ENCODE results near the gene SLC8A3.

The SLC8A3 gene

DNA sequence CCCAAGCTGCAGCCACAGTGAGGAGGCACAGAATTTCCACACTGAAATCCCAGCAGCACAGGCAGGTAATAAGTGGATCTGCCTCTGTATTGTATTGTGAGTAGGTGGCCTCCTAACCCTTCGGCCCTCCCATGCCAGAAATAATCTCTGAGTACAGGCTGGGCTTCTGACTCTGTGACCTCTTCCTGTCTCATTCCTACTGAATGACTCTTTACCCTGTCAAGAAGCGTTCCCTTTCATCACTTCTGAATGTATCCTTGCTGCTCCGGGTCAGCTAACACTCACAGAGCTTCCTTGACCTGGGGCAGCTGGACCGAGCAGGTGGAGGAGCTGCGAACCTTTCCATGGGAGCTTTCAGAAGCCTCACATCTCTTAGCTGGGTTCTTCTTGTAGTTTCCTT is 119.6 kb downstream of the SLC8A3 start:
- DNase-seq (ENCODE audit: low read depth in 2 of 2): no peak

GRCh38 chr14:70067810-70068209 is 120.9 kb downstream of the SLC8A3 start:
- DNase-seq (ENCODE audit: low read depth in 2 of 2): no peak

GRCh38 chr14:70064136-70064865 is 124.5 kb downstream of the SLC8A3 start:
- DNase-seq (ENCODE audit: low read depth in 2 of 2): no peak

DNA sequence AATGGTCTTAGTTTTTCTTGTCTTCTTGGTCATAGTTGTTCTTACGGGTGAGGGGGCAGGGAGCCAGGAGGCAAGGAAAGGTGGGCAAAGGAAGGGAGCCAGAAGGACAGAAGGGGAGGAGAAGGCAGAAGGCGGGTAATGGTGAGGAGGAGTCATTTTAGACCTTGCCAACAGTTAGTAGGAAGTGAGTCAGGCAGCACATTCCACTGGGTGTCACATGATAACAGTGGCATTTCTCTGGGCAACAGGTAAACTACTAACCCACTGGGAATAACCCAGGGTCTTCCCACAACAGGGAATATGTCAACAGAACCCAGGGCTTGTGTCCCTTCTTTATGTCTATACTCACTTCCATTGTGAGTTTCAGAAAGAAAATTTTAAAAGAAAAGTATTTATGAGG is 127.6 kb downstream of the SLC8A3 start:
- DNase-seq (ENCODE audit: low read depth in 2 of 2): no peak

- no peak for DNase-seq (ENCODE audit: low read depth in 2 of 2)
Measured at GRCh38 chr14:70059545-70059944, 129.2 kb downstream of the SLC8A3 start.

DNA sequence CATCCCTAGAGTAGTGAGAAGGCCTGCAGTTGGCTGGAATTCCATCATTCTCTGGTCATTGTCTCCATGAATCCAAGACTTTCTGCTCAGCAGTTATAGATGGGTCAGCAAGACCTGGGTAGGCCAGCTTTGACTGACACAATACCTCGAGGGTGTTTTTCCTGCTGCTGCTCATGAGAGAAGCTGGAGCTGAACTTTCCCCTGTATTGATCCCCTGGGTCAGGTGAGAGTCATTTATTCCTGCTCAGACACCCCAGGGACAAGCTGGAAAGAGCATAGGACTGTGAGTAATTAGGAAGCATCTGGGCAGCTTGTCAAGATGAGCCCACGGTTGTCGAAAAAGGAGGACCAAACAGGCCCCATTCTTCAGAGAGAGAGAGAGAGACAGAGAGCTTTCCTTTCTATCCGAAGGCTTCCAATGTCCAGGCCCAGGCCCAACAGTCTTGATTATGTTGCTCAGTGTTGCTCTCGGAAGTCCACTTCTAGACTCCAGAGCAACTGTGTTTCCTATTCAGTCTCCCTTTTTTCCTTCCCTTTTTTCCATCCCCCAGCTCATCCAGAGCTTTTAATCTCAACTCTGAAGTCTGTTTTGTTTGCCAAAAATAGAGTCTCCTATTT is 131.1 kb downstream of the SLC8A3 start:
- DNase-seq (ENCODE audit: low read depth in 2 of 2): no peak

DNA sequence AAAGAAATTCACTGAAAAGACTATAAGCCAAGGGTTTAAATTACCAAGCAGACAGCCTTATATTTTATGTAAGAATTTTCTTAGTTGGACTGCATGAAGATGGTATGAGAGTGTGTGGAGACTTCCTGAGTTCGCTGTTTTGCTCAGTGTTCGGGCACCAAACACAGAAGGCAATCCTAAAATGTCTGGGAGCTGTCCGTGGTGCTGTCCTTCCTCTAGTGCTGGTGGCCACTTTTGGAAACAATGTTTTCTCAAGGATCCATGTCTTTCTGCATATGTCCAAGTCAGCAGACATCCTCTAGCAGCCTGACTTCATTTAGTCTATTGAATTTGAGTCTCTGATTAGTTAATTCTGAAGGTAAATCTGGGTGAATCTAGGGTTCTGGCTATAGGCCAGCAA is 135.8 kb downstream of the SLC8A3 start:
- no peak for DNase-seq (ENCODE audit: low read depth in 2 of 2)

DNA sequence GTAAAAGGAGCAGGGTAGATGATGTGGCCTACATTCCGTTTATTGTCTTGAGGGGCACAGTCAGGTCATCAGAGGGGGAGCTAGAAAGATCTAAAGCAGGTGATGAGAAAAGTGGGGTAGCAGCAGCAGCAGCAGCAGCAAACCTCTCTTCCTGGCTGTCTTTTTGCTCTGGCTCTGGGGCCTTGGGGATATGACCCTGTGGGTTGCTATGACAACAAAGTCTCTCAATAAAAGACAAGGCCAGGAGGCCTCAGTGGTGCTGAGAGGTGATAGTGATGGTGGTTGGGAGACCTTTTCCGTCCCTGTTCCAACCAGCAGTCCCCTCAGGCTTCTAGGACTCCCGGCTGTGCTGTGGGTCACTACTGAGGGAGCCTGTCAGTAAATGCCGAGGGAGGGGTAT is 138.6 kb downstream of the SLC8A3 start:
- DNase-seq (ENCODE audit: low read depth in 2 of 2): no peak

DNA sequence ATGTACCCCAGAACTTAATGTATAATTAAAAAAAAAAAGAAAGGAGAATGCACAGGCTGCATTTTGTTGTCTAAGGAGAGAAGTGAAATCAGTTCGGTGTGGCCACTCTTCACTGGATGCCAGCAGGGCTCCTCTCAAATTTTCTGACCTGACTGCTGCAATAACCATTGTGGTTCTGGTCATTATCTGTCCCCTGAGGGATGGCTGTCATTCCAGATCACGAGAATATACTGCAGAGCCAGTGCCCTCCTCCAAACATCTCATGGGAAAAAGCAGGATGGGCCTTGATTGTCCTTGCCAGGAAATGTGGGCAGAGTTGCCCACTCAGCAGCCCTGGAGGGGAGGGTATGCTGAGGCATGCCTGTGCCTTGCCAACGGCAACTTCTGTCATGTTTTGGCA is 139.1 kb downstream of the SLC8A3 start:
- no peak for DNase-seq (ENCODE audit: low read depth in 2 of 2)

- no peak for DNase-seq (ENCODE audit: low read depth in 2 of 2)
Measured at GRCh38 chr14:70048313-70048654, 140.5 kb downstream of the SLC8A3 start.

- no peak for DNase-seq (ENCODE audit: low read depth in 2 of 2)
Measured at GRCh38 chr14:70047598-70048312, 141.0 kb downstream of the SLC8A3 start.

- DNase-seq (ENCODE audit: low read depth in 2 of 2): no peak
Measured at GRCh38 chr14:70045844-70046535, 142.8 kb downstream of the SLC8A3 start.

DNA sequence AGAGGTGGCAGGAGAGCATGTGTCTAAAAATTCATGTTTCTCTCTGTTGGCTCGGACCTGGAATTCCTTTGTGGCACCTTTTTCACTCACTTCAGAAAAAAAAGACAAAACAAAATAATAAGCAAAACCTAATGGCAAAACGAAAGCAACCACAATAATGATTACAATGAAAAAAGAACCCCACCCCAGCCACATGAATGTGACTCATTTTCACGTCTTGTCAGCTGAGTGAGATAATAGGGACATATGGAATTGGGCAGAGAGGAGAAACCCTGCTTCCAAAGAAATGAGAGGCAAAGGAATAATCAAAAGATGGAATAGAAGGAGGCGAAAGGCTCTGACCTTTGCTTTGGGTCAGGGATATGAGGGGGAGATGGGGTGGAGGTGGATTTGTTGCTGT is 143.4 kb downstream of the SLC8A3 start:
- no peak for DNase-seq (ENCODE audit: low read depth in 2 of 2)

- no peak for DNase-seq (ENCODE audit: low read depth in 2 of 2)
Measured at GRCh38 chr14:70043001-70043400, 145.8 kb downstream of the SLC8A3 start.

DNA sequence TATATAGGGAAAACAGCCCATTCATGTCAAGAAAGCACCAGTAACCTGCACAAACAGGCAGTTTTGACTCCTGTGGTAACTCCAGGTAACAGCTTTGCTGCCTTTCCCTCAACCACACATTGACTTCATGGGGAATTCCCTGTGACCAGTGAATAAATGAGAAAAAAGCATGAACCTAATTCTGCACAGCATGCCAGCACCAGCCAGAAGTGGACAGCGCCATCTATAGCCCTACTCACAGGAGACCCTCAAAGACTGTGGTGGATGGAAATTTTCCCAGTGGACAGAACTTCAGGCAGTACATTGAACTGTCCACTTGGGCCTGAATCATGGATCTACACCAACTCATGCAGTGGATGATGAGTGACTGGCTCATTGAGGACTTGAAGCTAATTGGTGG is 152.1 kb downstream of the SLC8A3 start:
- DNase-seq (ENCODE audit: low read depth in 2 of 2): no peak

DNA sequence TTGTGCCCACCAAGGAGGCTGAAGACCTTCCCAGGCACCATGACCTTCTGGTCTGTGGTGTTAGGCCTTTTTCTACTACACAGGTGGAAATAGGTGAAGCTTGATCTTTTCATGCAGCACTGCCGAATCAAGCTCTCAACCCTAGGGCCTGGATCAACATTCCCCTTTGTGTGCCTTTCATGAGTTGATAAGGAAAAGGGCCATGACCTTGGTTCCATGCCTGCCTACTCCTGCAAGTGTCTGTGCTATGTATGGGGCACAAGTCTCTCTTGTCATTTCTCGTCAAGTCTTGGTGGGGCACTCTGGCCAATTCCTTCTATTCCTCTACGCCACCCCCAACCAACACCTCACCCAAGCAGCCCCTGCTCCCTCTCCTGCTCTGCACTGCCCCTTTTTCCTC is 154.5 kb downstream of the SLC8A3 start:
- DNase-seq (ENCODE audit: low read depth in 2 of 2): no peak

DNA sequence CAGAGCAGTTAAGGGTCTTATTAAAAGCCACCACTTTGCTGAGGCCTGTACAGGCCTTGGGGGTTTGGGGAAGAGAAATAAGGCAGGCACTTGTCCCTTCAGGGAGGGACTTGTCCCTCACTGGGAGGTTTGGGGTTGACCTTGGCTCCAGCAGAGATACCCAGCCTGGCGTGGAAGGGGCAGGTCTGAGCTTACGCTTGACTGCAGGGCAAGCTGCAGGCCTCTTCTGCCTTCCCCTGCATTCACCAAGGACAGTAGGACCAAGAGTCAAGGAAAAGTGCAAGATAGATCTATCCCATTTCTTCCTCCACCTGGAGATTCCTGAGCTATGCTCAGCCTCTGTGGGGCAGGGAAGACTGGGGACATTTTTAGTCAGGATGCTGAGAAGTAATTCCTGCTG is 155.2 kb downstream of the SLC8A3 start:
- no peak for DNase-seq (ENCODE audit: low read depth in 2 of 2)

GRCh38 chr14:70033116-70033515 is 155.6 kb downstream of the SLC8A3 start:
- no peak for DNase-seq (ENCODE audit: low read depth in 2 of 2)

DNA sequence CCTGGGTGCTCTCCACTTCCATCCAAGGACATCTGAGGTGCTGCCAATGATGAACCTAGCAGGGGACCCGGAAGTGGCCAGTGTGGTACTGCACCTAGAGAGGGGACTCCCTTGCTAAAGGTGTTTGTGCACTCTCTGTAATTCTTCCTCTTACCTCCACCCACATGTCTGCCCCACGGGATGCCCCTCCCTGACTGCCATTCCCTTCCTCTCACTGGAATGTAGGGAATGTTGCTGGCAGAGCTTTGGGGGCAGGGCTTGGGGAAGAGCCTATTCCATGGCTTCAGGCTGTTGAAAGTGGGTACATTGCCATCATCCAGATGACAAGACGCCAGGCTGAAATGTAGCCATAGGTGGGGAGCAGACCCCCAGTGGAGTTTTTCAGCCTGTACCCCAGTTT is 156.3 kb downstream of the SLC8A3 start:
- no peak for DNase-seq (ENCODE audit: low read depth in 2 of 2)

DNA sequence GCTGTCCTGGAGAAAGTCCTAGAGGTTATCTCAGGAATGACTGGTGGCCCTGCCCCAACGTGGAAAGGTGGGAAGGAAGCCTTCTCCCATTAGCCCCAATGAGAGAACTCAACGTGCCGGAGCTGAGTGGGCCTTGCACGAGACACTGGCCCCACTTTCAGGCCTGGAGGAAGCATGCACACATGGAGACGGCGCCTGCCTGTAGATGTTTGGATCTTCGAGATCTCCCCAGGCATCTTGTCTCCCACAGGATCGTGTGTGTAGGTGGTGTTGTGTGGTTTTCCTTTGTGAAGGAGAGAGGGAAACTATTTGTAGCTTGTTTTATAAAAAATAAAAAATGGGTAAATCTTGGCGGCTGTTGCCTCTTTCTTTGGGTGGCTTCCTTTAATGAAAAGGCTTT is 156.7 kb downstream of the SLC8A3 start:
- DNase-seq (ENCODE audit: low read depth in 2 of 2): no peak

DNA sequence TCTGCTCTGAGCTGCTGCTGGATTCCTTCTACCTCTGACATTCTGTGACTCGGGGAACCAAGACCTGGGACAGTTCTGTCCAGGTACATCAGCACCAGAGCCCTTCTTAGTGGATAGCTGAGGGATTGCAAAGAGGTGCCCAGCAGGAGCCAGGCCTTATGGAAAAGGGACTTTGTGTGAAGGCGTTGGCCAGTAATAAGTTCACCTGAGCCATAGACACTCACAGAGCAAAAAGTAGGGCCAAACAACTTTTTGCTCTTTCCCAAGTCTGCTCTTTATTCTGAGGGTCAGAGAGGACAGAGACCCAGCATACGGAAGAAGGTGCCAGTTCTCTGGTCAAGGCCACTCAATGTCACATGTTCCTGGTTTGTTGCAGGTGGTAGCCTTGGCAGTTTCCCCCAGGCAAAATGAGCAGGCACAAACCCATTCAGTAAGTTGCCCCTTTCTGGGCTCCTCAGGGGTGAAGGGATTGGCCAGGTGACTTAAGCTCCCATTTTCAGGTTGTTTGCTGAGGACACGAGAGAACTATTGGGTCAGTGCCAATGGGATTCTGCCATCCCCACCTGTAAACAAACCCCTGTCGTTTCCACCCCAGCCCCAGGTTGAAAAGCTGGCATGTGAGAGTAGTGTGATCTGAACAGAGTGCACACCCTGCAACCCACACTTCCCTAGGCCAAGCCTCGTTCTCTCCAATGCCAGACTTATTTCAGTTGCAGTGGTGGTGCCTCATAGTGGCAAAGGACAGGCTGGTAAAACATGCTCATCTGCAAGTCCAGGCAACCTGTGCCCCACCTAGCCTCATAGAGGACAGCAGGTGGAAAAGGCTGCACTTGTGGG is 159.2 kb downstream of the SLC8A3 start:
- DNase-seq (ENCODE audit: low read depth in 2 of 2): no peak
